Lower leg skin (tissue), 4 donors: Measurements from ENCODE around the gene ABCC1. TPM values are rescaled to one million over a fixed set of nuclear protein-coding genes. Genes with fewer than 3 reads are reported as not detected.

Experiments
- DNase-seq, 2 donors: peaks; one replicate each; pipeline ENCODE4 v3.0.0-alpha.2; 2019; ENCODE audit warnings: low spot score in 2 of 2
- H3K4me3 ChIP-seq: fragments of 200-600 bp; sonication (generic); 2 replicates; pipeline ENCODE4 v1.5.1; 2017; ENCODE audit warnings: mild to moderate bottlenecking, low read depth; ENCODE audit not compliant: poor library complexity, severe bottlenecking
- POLR2A ChIP-seq, 2 donors: fragments of 450-650 bp; IDR thresholded peaks; one replicate each; pipeline ENCODE4 v1.6.1; 2016 to 2017; ENCODE audit warnings: antibody characterized with exemption in 2 of 2, mild to moderate bottlenecking in 1 of 2, moderate library complexity in 1 of 2
- WGBS, 2 donors: methylation state at CpG; one replicate each; pipeline ENCODE4 v1.1.5; 2018; 5-methylcytosine and 5-hydroxymethylcytosine counted together
- intact Hi-C: fragments of 100-400 bp; cut with DNase I; formaldehyde crosslinking; loops from one replicate; pipeline ENCODE4 v1.15.0; 2023; ENCODE audit warnings: low total_unique reads
- total RNA-seq, 4 donors: library from RNA; depleted of rRNA; stranded (reverse); fragments of >200 nt; gene quantifications; one replicate each; pipeline ENCODE4 v1.1.0, GENCODE V29; 2016
- TF ChIP-seq, protein P1 (sequence below), 3 donors: fragments of 450-650 bp; IDR thresholded peaks; one replicate each; pipeline ENCODE4 v1.5.1; 2016; ENCODE audit warnings: antibody characterized with exemption in 3 of 3, mild to moderate bottlenecking in 3 of 3, moderate library complexity in 2 of 3

ABCC1 gene
- total RNA-seq, 4 donors from 2014 or later, result 16.4 to 25.3 (median 21.8) TPM

DNA sequence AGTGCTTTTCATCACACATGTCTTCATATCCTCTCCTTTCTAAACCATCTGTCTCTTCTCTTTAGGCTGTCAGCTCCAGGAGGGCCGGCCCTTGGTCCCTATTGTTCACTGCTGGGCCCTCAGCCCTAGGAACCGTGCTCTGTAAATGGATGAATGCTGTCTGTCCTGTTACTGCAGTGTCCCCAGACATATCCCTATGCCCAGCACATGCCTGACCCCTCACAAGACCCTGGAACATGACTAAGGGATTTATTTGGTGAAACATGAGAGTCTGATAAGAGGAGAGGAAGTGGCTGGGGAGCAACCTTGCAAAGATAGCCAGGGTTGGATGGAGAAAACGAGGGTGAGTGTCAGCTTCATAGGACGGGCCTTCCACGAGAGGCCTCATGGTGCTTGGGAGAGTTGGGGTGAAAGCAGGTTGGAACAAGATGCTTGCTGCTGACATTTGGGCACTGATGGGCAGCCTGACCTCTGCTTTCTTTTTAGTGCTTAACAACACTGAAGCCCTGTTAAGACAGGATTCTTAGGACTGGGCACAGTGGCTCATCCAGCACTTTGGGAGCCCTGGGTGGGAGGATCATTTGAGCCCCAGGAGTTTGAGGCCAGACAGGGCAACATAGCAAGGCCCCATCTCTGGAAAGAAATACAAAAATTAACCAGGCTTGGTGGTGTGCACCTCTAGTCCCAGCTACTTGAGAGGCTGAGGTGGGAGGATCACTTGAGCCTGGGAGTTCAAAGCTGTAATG is 39.0 kb downstream of the ABCC1 start:
- DNase-seq, result no peak
- 73 to 82% methylated on average over 5 of the region's 5 CpGs for WGBS, 2 donors
- TF ChIP-seq, protein P1, sequence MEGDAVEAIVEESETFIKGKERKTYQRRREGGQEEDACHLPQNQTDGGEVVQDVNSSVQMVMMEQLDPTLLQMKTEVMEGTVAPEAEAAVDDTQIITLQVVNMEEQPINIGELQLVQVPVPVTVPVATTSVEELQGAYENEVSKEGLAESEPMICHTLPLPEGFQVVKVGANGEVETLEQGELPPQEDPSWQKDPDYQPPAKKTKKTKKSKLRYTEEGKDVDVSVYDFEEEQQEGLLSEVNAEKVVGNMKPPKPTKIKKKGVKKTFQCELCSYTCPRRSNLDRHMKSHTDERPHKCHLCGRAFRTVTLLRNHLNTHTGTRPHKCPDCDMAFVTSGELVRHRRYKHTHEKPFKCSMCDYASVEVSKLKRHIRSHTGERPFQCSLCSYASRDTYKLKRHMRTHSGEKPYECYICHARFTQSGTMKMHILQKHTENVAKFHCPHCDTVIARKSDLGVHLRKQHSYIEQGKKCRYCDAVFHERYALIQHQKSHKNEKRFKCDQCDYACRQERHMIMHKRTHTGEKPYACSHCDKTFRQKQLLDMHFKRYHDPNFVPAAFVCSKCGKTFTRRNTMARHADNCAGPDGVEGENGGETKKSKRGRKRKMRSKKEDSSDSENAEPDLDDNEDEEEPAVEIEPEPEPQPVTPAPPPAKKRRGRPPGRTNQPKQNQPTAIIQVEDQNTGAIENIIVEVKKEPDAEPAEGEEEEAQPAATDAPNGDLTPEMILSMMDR (IDR thresholded peaks at IDR 0.05), result no peak
- TF ChIP-seq POLR2A (IDR thresholded peaks at IDR 0.05), result no peak
- H3K4me3 ChIP-seq, result no peak overlapping the region
- intact Hi-C loops, result no loop called here

DNA sequence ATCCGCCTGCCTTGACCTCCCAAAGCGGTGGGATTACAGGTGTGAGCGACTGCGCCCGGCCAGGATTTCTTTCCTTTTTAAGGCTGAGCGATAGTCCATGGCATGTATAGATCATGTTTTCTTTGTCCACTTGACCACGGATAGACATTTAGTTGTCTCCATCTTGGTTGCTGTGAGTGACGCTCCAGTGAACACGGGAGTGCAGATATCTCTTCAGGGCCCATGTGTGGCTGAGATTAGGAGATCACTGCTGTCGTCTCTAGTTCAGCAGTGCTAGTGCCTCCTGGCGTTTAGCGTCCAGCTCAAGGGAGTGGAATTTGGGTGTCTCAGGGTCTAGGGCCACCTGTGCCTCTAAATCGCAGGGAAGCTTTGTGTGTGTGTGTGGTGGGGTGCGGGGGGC is 41.5 kb downstream of the ABCC1 start:
- no peak overlapping the region for H3K4me3 ChIP-seq
- DNase-seq, result no peak
- WGBS, 2 donors, result 96 to 98% methylated on average over 10 to 14 of the region's 14 CpGs
- TF ChIP-seq POLR2A (IDR thresholded peaks at IDR 0.05), result no peak
- TF ChIP-seq, protein P1 (IDR thresholded peaks at IDR 0.05), result no peak
- intact Hi-C loops, result no loop called here

DNA sequence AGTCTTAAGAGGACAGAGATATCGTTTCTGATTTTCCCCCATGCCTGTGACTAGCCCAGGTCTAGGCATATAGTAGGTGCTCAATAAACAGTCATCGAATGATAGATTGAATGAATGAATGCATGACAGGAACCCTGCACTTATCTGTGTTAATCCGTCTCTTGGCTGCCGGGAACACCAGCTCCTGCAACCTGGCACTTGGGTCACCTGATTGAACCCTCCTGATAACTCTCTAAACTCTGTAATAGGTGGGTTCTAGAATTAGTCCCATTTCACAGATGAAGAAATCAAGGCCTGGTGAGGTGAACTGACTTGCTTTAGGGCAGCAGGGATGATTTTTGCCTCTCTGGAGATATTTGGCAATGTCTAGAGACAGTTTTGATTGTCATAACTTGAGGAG is 43.7 kb downstream of the ABCC1 start:
- 92 to 97% methylated on average over 4 of the region's 4 CpGs for WGBS, 2 donors
- intact Hi-C loops, result no loop called here
- TF ChIP-seq, protein P1 (IDR thresholded peaks at IDR 0.05), result no peak
- no peak for TF ChIP-seq POLR2A (IDR thresholded peaks at IDR 0.05)
- DNase-seq, result no peak
- H3K4me3 ChIP-seq, result no peak overlapping the region

DNA sequence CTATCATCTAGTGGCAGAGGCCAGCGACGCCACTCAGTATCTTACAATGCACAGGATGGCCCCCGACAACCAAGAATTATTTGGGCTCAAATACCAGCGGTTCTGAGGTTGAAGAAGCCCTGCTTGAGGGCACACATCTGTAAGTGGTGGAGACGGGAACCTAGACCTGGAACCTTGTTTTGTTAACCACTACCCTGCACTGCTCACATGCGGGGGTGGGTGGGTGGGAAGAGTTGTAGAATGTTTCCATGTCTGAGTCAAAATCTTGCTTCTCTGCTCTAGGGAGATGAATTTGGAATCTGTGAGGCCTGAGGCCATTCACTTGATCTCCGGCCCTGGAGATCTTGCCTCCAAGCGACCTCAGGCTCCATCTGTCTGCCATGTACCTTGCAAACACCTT is 44.1 kb downstream of the ABCC1 start:
- TF ChIP-seq, protein P1 (IDR thresholded peaks at IDR 0.05), result no peak
- no peak for TF ChIP-seq POLR2A (IDR thresholded peaks at IDR 0.05)
- 82 to 94% methylated on average over 8 of the region's 8 CpGs for WGBS, 2 donors
- DNase-seq, result no peak
- intact Hi-C loops, result no loop called here
- no peak overlapping the region for H3K4me3 ChIP-seq

DNA sequence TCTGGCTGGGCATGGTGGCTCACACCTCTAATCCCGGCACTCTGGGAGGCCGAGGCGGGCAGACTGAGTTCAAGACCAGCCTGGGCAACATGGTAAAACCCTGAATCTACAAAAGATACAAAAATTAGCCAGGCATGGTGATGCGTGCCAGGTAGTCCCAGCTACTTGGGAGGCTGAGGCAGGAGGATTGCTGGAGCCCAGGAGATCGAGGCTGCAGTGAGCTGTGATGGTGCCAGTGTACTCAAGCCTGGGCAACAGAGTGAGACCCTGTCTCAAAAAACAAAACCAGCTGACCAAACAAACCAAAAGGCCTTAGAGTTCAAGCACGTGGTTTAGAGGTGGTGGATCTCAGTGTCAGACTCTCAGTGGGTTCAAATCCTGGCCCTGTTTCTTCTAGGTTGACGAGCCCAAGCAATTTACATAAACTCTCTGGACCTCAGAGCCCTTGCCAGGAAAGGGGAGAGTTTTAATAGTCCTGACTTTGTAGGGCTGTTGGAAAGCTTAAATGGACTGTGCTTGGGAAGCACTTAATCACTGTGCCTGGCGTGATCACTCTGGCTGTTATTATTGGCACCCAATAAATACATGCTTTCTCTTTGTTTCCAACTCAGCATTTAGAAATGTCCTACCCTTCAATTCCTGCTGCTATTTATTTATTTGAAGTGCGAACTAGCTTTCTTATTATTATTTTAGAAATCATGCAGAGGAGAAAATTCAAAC is 44.7 kb downstream of the ABCC1 start:
- TF ChIP-seq, protein P1 (IDR thresholded peaks at IDR 0.05), result no peak
- no peak for TF ChIP-seq POLR2A (IDR thresholded peaks at IDR 0.05)
- H3K4me3 ChIP-seq, result no peak overlapping the region
- no peak for DNase-seq
- 67 to 73% methylated on average over 9 of the region's 9 CpGs for WGBS, 2 donors
- intact Hi-C loops, result no loop called here
